Hepatocyte (in vitro differentiated cells): Measurements from ENCODE around the gene GAB1. TPM values are rescaled to one million over a fixed set of nuclear protein-coding genes. Genes with fewer than 3 reads are reported as not detected.

Experiments used
- DNase-seq: peaks from one replicate; pipeline ENCODE4 v3.0.0-alpha.2; 2016; ENCODE audit warnings: low spot score
- H2AFZ ChIP-seq: fragments of 200-600 bp; sonication (generic); 2 replicates; pipeline ENCODE4 v1.6.0; 2016; ENCODE audit warnings: antibody characterized with exemption, mild to moderate bottlenecking
- H3K27ac ChIP-seq: fragments of 200-600 bp; sonication (generic); 2 replicates; pipeline ENCODE4 v1.5.1; 2016; ENCODE audit warnings: mild to moderate bottlenecking
- H3K27me3 ChIP-seq: fragments of 200-600 bp; sonication (generic); 2 replicates; pipeline ENCODE4 v1.6.1; 2016
- H3K36me3 ChIP-seq: fragments of 200-600 bp; sonication (generic); replicated peaks from 2 replicates; pipeline ENCODE4 v1.5.1; 2016; ENCODE audit warnings: low read depth; ENCODE audit not compliant: insufficient read depth
- H3K4me1 ChIP-seq: fragments of 200-600 bp; sonication (generic); 2 replicates; pipeline ENCODE4 v1.5.1; 2016; ENCODE audit warnings: mild to moderate bottlenecking, moderate library complexity; ENCODE audit not compliant: insufficient read depth
- H3K4me2 ChIP-seq: fragments of 200-600 bp; sonication (generic); 2 replicates; pipeline ENCODE4 v1.6.0; 2016
- H3K4me3 ChIP-seq: fragments of 200-600 bp; sonication (generic); 2 replicates; pipeline ENCODE4 v1.5.1; 2016; ENCODE audit warnings: mild to moderate bottlenecking
- H3K79me2 ChIP-seq: fragments of 200-600 bp; sonication (generic); 2 replicates; pipeline ENCODE4 v1.6.0; 2017; ENCODE audit warnings: mild to moderate bottlenecking
- H3K9me2 ChIP-seq: fragments of 200-600 bp; sonication (generic); replicated peaks from 2 replicates; pipeline ENCODE4 v1.6.0; 2017; ENCODE audit warnings: mild to moderate bottlenecking; ENCODE audit not compliant: insufficient read depth
- H3K9me3 ChIP-seq: fragments of 200-600 bp; sonication (generic); 2 replicates; pipeline ENCODE4 v1.5.1; 2016; ENCODE audit warnings: low read depth, mild to moderate bottlenecking
- H4K20me1 ChIP-seq: fragments of 200-600 bp; sonication (generic); 2 replicates; pipeline ENCODE4 v1.6.0; 2016; ENCODE audit warnings: mild to moderate bottlenecking; ENCODE audit not compliant: insufficient read depth, poor library complexity, severe bottlenecking
- EZH2 ChIP-seq: fragments of 200-600 bp; sonication (generic); IDR thresholded peaks from 2 replicates; pipeline ENCODE4 v1.6.1; 2016; ENCODE audit warnings: antibody characterized with exemption, mild to moderate bottlenecking, borderline replicate concordance
- EZH2phosphoT487 ChIP-seq: fragments of 200-600 bp; sonication (generic); IDR thresholded peaks from one replicate; pipeline ENCODE4 v1.6.1; 2018; ENCODE audit warnings: antibody characterized with exemption, mild to moderate bottlenecking, low read depth, moderate library complexity; ENCODE audit not compliant: unreplicated experiment, severe bottlenecking
- WGBS: methylation state at CpG from one replicate; pipeline ENCODE4 v1.1.6; 2016; ENCODE audit warnings: low lambda C conversion rate; ENCODE audit errors: missing lambda C conversion rate; 5-methylcytosine and 5-hydroxymethylcytosine counted together
- polyA plus RNA-seq: library from polyadenylated mRNA; unstranded; fragments of >200 nt; fragmentation: Nextera tagmentation; extraction: Ambion mirVana; gene quantifications from 2 replicates; pipeline ENCODE4 v1.2.1, GENCODE V29; 2016
- total RNA-seq: library from RNA; depleted of rRNA; stranded (reverse); fragments of >200 nt; gene quantifications from 2 replicates; pipeline ENCODE4 v1.2.3, GENCODE V29; 2014
- TF ChIP-seq, protein P1 (sequence below): fragments of 200-600 bp; sonication (generic); IDR thresholded peaks from 2 replicates; pipeline ENCODE4 v1.5.1; 2016; ENCODE audit warnings: antibody characterized with exemption, mild to moderate bottlenecking; ENCODE audit not compliant: poor library complexity

Gene GAB1
- total and polyA plus RNA-seq, 2 experiments from 2014 or later = 10.9 to 30.7 TPM

DNA sequence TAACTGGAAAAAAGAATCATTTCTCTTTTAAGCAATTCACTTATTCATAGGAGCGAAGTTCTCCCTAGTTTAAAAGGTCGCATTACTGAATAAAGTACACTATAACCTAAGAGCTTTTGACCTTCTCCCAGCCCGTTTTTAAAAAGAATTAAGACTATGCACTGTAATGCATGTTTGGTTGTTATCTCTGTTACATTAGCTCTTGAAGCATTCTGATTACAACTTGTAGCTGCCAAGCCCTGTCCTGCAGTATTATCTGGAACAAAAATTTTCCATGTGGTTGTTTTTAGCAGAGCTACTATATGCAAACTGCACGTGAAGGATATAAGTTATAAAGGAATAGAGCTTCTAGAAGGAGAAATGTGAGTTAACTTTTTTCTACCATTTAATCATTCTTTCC, 8.1 kb downstream of the GAB1 start:
- Histone ChIP-seq H3K9me3 (no peaks in the 10 kb centered on the region), H3K4me3 (no peak overlapping the region), H3K27ac (no peak overlapping the region), H3K4me1 (peaks cover 32% of the 10 kb centered on the region), H4K20me1 (peaks cover 8% of the 10 kb centered on the region), H3K36me3 (no peaks in the 10 kb centered on the region), H3K27me3 (no peaks in the 10 kb centered on the region), H2AFZ (no peak overlapping the region), H3K9me2 (no peaks in the 10 kb centered on the region), H3K4me2 (peak overlapping the region; percentile 46), H3K79me2 (no peaks in the 10 kb centered on the region)
- 49% methylated on average over 4 of the region's 4 CpGs for WGBS
- TF ChIP-seq EZH2phosphoT487 = no peak
- no peak for TF ChIP-seq EZH2
- TF ChIP-seq, protein P1, sequence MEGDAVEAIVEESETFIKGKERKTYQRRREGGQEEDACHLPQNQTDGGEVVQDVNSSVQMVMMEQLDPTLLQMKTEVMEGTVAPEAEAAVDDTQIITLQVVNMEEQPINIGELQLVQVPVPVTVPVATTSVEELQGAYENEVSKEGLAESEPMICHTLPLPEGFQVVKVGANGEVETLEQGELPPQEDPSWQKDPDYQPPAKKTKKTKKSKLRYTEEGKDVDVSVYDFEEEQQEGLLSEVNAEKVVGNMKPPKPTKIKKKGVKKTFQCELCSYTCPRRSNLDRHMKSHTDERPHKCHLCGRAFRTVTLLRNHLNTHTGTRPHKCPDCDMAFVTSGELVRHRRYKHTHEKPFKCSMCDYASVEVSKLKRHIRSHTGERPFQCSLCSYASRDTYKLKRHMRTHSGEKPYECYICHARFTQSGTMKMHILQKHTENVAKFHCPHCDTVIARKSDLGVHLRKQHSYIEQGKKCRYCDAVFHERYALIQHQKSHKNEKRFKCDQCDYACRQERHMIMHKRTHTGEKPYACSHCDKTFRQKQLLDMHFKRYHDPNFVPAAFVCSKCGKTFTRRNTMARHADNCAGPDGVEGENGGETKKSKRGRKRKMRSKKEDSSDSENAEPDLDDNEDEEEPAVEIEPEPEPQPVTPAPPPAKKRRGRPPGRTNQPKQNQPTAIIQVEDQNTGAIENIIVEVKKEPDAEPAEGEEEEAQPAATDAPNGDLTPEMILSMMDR = no peak
- no peak for DNase-seq

DNA sequence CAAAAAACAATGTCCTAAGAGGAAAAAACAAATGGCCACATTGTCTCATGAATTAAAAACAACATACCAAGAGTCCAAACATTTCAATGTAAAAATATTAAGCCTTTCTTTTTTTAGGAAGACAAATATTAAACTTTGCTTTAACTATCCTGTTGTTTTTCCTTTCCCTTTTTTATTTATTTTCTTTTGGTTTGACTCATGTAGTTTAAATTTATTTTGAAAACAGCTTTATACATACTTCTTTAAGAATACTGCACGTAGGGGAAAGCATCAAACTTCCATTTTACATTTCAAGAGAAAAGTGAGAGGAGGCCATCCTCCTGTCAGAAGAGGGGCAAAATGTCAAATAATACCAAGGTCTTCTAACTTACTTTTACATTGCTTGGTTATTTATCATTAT, 8.7 kb downstream of the GAB1 start:
- Histone ChIP-seq H4K20me1 (peaks cover 7% of the 10 kb centered on the region), H2AFZ (no peak overlapping the region), H3K9me2 (no peaks in the 10 kb centered on the region), H3K4me3 (no peak overlapping the region), H3K79me2 (no peaks in the 10 kb centered on the region), H3K27me3 (no peaks in the 10 kb centered on the region), H3K4me2 (peak overlapping the region; percentile 46), H3K27ac (no peak overlapping the region), H3K36me3 (no peaks in the 10 kb centered on the region), H3K4me1 (peaks cover 32% of the 10 kb centered on the region), H3K9me3 (no peaks in the 10 kb centered on the region)
- TF ChIP-seq, protein P1 = no peak
- no peak for TF ChIP-seq EZH2phosphoT487
- TF ChIP-seq EZH2 = no peak
- WGBS = 86% methylated on average over 1 of the region's 1 CpG
- DNase-seq = no peak

DNA sequence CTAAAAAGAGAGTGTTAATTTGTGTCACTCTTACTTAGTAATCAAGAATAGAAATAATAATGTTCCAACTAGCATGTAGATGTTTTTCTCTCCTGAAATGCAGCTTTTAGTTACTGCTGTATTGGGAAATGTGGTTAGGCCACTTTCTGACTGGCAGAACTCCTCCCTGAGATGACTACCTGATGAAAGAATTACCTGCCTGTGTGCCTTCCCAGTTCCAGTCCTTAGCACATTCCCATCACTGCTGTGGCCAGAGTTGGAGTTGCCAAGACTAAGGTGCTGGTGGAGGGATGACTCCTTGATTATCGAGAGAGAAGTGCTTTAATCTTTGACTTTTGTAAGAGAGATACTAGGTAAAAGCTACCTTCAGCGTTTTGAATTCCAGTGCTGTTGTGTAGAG, 9.5 kb downstream of the GAB1 start:
- Histone ChIP-seq H3K79me2 (no peaks in the 10 kb centered on the region), H4K20me1 (peaks cover 3% of the 10 kb centered on the region), H3K9me2 (no peaks in the 10 kb centered on the region), H3K27me3 (no peaks in the 10 kb centered on the region), H3K4me3 (no peak overlapping the region), H3K27ac (no peak overlapping the region), H2AFZ (no peak overlapping the region), H3K9me3 (no peaks in the 10 kb centered on the region), H3K36me3 (no peaks in the 10 kb centered on the region), H3K4me2 (peak overlapping the region; percentile 46), H3K4me1 (peaks cover 32% of the 10 kb centered on the region)
- peak; percentile 47 for DNase-seq
- TF ChIP-seq, protein P1 = no peak
- TF ChIP-seq EZH2 (no peak), EZH2phosphoT487 (no peak)
- WGBS = 57% methylated on average over 2 of the region's 2 CpGs

DNA sequence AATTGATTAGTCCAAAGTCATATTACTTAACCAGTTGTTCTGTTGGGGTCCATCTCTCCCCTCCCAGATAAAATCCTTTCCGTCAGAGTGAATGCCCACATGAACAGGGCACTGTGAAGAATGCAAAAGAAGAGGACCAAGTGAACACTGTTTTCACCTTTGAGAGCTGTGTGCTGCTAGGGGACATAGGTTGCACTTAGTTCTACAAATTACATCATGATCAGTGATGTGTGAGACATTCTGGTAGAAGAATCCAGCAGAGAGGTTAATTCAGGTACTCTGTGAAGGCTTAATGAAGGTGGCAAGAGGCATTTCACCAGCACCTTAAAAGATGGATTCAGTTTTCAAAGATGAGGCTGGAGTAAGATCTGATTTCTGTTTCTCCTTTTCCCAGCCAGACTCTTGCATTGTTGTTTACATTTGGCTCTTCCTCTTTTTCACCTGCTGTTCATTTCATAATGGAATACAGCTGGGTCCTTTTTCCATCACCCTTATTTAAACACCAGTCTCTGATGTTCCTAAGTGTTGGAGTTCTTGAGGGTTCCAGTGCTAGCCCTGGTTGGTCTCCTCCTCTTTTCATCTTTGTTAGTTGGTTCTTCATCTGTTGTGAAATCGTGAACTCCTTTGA, 10.9 kb downstream of the GAB1 start:
- no peaks in the 10 kb centered on the region for H3K27me3 ChIP-seq
- no peaks in the 10 kb centered on the region for H3K9me2 ChIP-seq
- no peak overlapping the region for H3K27ac ChIP-seq
- no peak overlapping the region for H3K4me3 ChIP-seq
- H3K9me3 ChIP-seq = no peaks in the 10 kb centered on the region
- no peak overlapping the region for H2AFZ ChIP-seq
- H4K20me1 ChIP-seq = peaks cover 3% of the 10 kb centered on the region
- H3K4me2 ChIP-seq = no peak overlapping the region
- no peaks in the 10 kb centered on the region for H3K79me2 ChIP-seq
- no peak for DNase-seq
- 94% methylated on average over 2 of the region's 2 CpGs for WGBS
- H3K4me1 ChIP-seq = peaks cover 44% of the 10 kb centered on the region
- TF ChIP-seq EZH2phosphoT487 (no peak), EZH2 (no peak)
- TF ChIP-seq, protein P1 = no peak
- no peaks in the 10 kb centered on the region for H3K36me3 ChIP-seq
